Trophoblast cell (in vitro differentiated cells and primary cell): ENCODE measurements around the gene CDK10.
A peak's percentile ranks its signal among the peaks of the same experiment; 100 is the strongest.

Experiments used
- DNase-seq, 2 donors: peaks; one replicate each; pipeline ENCODE4 v3.0.0-alpha.2; 2016
- H2AFZ ChIP-seq: 2 replicates; pipeline ENCODE4 v1.6.1; 2013; ENCODE audit warnings: low read length, moderate library complexity, mild to moderate bottlenecking; ENCODE audit not compliant: insufficient read depth, poor library complexity
- H2AK5ac ChIP-seq: 2 replicates; pipeline ENCODE4 v1.6.1; 2013; ENCODE audit warnings: mild to moderate bottlenecking, low read length
- H2BK120ac ChIP-seq: 2 replicates; pipeline ENCODE4 v1.6.1; 2013; ENCODE audit warnings: low read length, mild to moderate bottlenecking, moderate library complexity; ENCODE audit not compliant: insufficient read depth, poor library complexity
- H2BK12ac ChIP-seq: 2 replicates; pipeline ENCODE4 v1.6.1; 2013; ENCODE audit warnings: mild to moderate bottlenecking, low read length, moderate library complexity
- H2BK5ac ChIP-seq: 2 replicates; pipeline ENCODE4 v1.6.1; 2013; ENCODE audit warnings: low read length, low read depth, moderate library complexity, mild to moderate bottlenecking; ENCODE audit not compliant: poor library complexity
- H3K14ac ChIP-seq: 2 replicates; pipeline ENCODE4 v1.6.1; 2013; ENCODE audit warnings: mild to moderate bottlenecking, low read length
- H3K18ac ChIP-seq: 2 replicates; pipeline ENCODE4 v1.6.1; 2013; ENCODE audit warnings: mild to moderate bottlenecking, low read length
- H3K23ac ChIP-seq: 2 replicates; pipeline ENCODE4 v1.6.1; 2013; ENCODE audit warnings: low read length
- H3K27ac ChIP-seq: 2 replicates; pipeline ENCODE4 v1.5.1; 2013; ENCODE audit warnings: low read depth, mild to moderate bottlenecking, inconsistent platforms, low read length, moderate library complexity
- H3K27me3 ChIP-seq: 2 replicates; pipeline ENCODE4 v1.6.1; 2013; ENCODE audit warnings: inconsistent platforms, mild to moderate bottlenecking, low read length, moderate library complexity; ENCODE audit not compliant: insufficient read depth
- H3K36me3 ChIP-seq, 2 experiments: 1 replicate in 1 of 2; 2 replicates in 1 of 2; pipeline ENCODE4 v1.6.1; 2013; ENCODE audit warnings: low read length in 2 of 2, mild to moderate bottlenecking in 2 of 2, moderate library complexity in 1 of 2; ENCODE audit not compliant: insufficient read depth in 2 of 2, control insufficient read depth in 1 of 2
- H3K4ac ChIP-seq: 2 replicates; pipeline ENCODE4 v1.6.1; 2013; ENCODE audit warnings: low read depth, mild to moderate bottlenecking, low read length, moderate library complexity
- H3K4me1 ChIP-seq, 2 experiments: 1 replicate in 1 of 2; 2 replicates in 1 of 2; pipeline ENCODE4 v1.6.1; 2013; ENCODE audit warnings: low read length in 2 of 2, mild to moderate bottlenecking in 2 of 2, moderate library complexity in 1 of 2; ENCODE audit not compliant: insufficient read depth in 2 of 2, control insufficient read depth in 1 of 2
- H3K4me2 ChIP-seq: 2 replicates; pipeline ENCODE4 v1.6.1; 2013; ENCODE audit warnings: inconsistent platforms, mild to moderate bottlenecking, low read length, moderate library complexity
- H3K4me3 ChIP-seq: 2 replicates; pipeline ENCODE4 v1.5.1; 2013; ENCODE audit warnings: mild to moderate bottlenecking, low read depth, low read length, inconsistent platforms
- H3K79me1 ChIP-seq: one replicate; pipeline ENCODE4 v1.6.1; 2013; ENCODE audit warnings: low read length
- H3K79me2 ChIP-seq: 2 replicates; pipeline ENCODE4 v1.6.1; 2013; ENCODE audit warnings: low read length, mild to moderate bottlenecking; ENCODE audit not compliant: control insufficient read depth, insufficient read depth, poor library complexity
- H3K9ac ChIP-seq: 2 replicates; pipeline ENCODE4 v1.6.1; 2013; ENCODE audit warnings: mild to moderate bottlenecking, low read length
- H3K9me3 ChIP-seq: 2 replicates; pipeline ENCODE4 v1.6.1; 2013; ENCODE audit warnings: low read depth, mild to moderate bottlenecking, control low read depth, inconsistent platforms, low read length; ENCODE audit not compliant: insufficient read depth
- H4K12ac ChIP-seq: 2 replicates; pipeline ENCODE4 v1.6.1; 2013; ENCODE audit warnings: low read depth, mild to moderate bottlenecking, low read length, moderate library complexity
- H4K8ac ChIP-seq: 2 replicates; pipeline ENCODE4 v1.6.1; 2013; ENCODE audit warnings: low read depth, mild to moderate bottlenecking, low read length, moderate library complexity
- H4K91ac ChIP-seq: one replicate; pipeline ENCODE4 v1.6.1; 2013; ENCODE audit warnings: low read depth, mild to moderate bottlenecking, low read length, moderate library complexity
- WGBS: extraction: QIAGEN DNeasy Blood & Tissue Kit; methylation state at CpG from one replicate; pipeline ENCODE4 v1.1.7; 2013; ENCODE audit warnings: missing lambda C conversion rate; ENCODE audit not compliant: insufficient read length, insufficient coverage; ENCODE audit errors: extremely low coverage; 5-methylcytosine and 5-hydroxymethylcytosine counted together

The CDK10 gene

GRCh38 chr16:89708481-89708931 lies 22.0 kb downstream of the CDK10 start:
- Histone ChIP-seq H3K4me2 (no peak overlapping the region), H3K27me3 (no peaks in the 10 kb centered on the region), H2BK5ac (no peak overlapping the region), H3K79me1 (peaks cover 6% of the 10 kb centered on the region), H3K4me3 (no peak overlapping the region), H3K9me3 (no peaks in the 10 kb centered on the region), H3K4ac (no peak overlapping the region), H3K4me1 (peaks cover 4 to 9% of the 10 kb centered on the region in 2 experiments), H3K36me3 (no peaks in the 10 kb centered on the region), H2AK5ac (no peak overlapping the region), H2BK120ac (no peak overlapping the region), H3K9ac (no peak overlapping the region), H4K12ac (no peak overlapping the region), H4K91ac (no peak overlapping the region), H2AFZ (no peak overlapping the region), H2BK12ac (no peak overlapping the region), H3K14ac (no peak overlapping the region), H4K8ac (no peak overlapping the region), H3K18ac (no peak overlapping the region), H3K79me2 (peaks cover 2% of the 10 kb centered on the region), H3K23ac (no peak overlapping the region), H3K27ac (no peak overlapping the region)
- no peak for DNase-seq
- WGBS: no CpG with 5 or more reads among the region's 19 CpGs

DNA sequence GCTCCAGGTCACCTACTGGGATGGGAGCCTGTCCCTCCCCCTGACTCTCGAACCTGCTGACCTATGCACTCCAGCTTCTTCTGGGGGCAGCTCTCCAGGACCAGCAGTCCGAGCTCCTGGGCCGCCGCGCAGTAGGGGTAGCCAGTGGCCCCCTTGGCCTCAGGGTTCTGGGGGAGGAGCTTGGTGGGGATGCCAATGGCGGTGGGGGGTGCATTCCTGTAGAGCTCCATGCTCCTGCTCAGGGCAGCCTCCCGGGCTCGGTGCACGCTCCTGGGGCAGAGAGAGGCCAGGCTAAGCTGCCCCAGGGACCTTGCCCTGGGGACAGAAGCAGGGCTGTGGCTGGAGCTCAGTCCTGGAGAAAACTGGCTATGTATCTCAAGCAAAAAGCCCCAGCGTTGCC lies 22.7 kb downstream of the CDK10 start:
- H3K27ac ChIP-seq: no peak overlapping the region
- H3K36me3 ChIP-seq: no peaks in the 10 kb centered on the region
- no peak overlapping the region for H3K4ac ChIP-seq
- H2BK5ac ChIP-seq: no peak overlapping the region
- H2BK12ac ChIP-seq: no peak overlapping the region
- peaks cover 6% of the 10 kb centered on the region for H3K79me1 ChIP-seq
- no peak overlapping the region for H2BK120ac ChIP-seq
- no peak for DNase-seq
- H3K4me1 ChIP-seq: peaks cover 4 to 9% of the 10 kb centered on the region in 2 experiments
- no peak overlapping the region for H4K12ac ChIP-seq
- H3K18ac ChIP-seq: no peak overlapping the region
- no peaks in the 10 kb centered on the region for H3K27me3 ChIP-seq
- H3K4me3 ChIP-seq: no peak overlapping the region
- H3K9me3 ChIP-seq: no peaks in the 10 kb centered on the region
- H4K91ac ChIP-seq: no peak overlapping the region
- peaks cover 2% of the 10 kb centered on the region for H3K79me2 ChIP-seq
- no CpG with 5 or more reads among the region's 10 CpGs for WGBS
- H3K14ac ChIP-seq: no peak overlapping the region
- H2AK5ac ChIP-seq: no peak overlapping the region
- no peak overlapping the region for H3K23ac ChIP-seq
- no peak overlapping the region for H2AFZ ChIP-seq
- no peak overlapping the region for H3K4me2 ChIP-seq
- no peak overlapping the region for H3K9ac ChIP-seq
- H4K8ac ChIP-seq: no peak overlapping the region

- Histone ChIP-seq H2AFZ (no peak overlapping the region), H3K27ac (no peak overlapping the region), H4K91ac (no peak overlapping the region), H3K79me1 (peaks cover 6% of the 10 kb centered on the region), H3K9ac (no peak overlapping the region), H3K14ac (no peak overlapping the region), H3K36me3 (no peaks in the 10 kb centered on the region), H2BK5ac (no peak overlapping the region), H4K8ac (no peak overlapping the region), H3K27me3 (no peaks in the 10 kb centered on the region), H3K4me1 (peaks cover 4 to 9% of the 10 kb centered on the region in 2 experiments), H3K4me3 (no peak overlapping the region), H3K79me2 (peaks cover 2% of the 10 kb centered on the region), H2BK120ac (no peak overlapping the region), H3K23ac (no peak overlapping the region), H2AK5ac (no peak overlapping the region), H3K9me3 (no peaks in the 10 kb centered on the region), H2BK12ac (no peak overlapping the region), H3K4me2 (no peak overlapping the region), H3K18ac (no peak overlapping the region), H4K12ac (no peak overlapping the region), H3K4ac (no peak overlapping the region)
- no CpG with 5 or more reads among the region's 19 CpGs for WGBS
- no peak for DNase-seq
Observed at GRCh38 chr16:89709716-89710432, 23.4 kb downstream of the CDK10 start.

GRCh38 chr16:89710709-89711564 lies 24.4 kb downstream of the CDK10 start:
- Histone ChIP-seq H2BK5ac (no peak overlapping the region), H4K8ac (no peak overlapping the region)
- DNase-seq: no peak

More at GRCh38 chr16:89710709-89711564, 24.4 kb downstream of the CDK10 start:
- Histone ChIP-seq H4K12ac (peak overlapping the region; percentile 7), H3K36me3 (no peaks in the 10 kb centered on the region), H3K4me1 (peaks cover 4 to 9% of the 10 kb centered on the region in 2 experiments), H3K79me1 (peaks cover 6% of the 10 kb centered on the region), H3K4me2 (no peak overlapping the region), H3K27me3 (no peaks in the 10 kb centered on the region), H2AFZ (no peak overlapping the region), H2BK12ac (no peak overlapping the region), H3K4ac (no peak overlapping the region), H3K9me3 (no peaks in the 10 kb centered on the region), H3K18ac (no peak overlapping the region), H3K9ac (no peak overlapping the region), H3K4me3 (no peak overlapping the region), H3K23ac (no peak overlapping the region), H2AK5ac (peak overlapping the region; percentile 15), H3K14ac (no peak overlapping the region), H4K91ac (no peak overlapping the region), H3K27ac (no peak overlapping the region), H2BK120ac (no peak overlapping the region), H3K79me2 (peaks cover 2% of the 10 kb centered on the region)
- WGBS: no CpG with 5 or more reads among the region's 63 CpGs
